ENCODE measurements around the gene ZCCHC2.

- no peak for TF ChIP-seq EZH2 (IDR thresholded peaks at IDR 0.05; ENCODE audit: borderline replicate concordance, low read depth, low read length, poor library complexity, severe bottlenecking)
- TF ChIP-seq CTCF (conservative IDR thresholded peaks at IDR 0.05; ENCODE audit: low read depth, low read length) = no peak
Observed at GRCh38 chr18:62610701-62611411, 88.0 kb downstream of the ZCCHC2 start.
